EL (cell line): ENCODE data around the gene EIF4E.
"Not testable (repeated sequence)": the region's sequence is repeated elsewhere in the genome, so short reads cannot be mapped to it uniquely, and the experiment has no call there.

Source experiments
- DNase-seq: peaks from one replicate; pipeline ENCODE4 v3.0.0-alpha.2; 2016

The EIF4E gene

GRCh38 chr4:98872120-98872906, 56.6 kb downstream of the EIF4E start:
- DNase-seq: not testable (repeated sequence)

- no peak for DNase-seq
These were observed 61.3 kb downstream of the EIF4E start for GRCh38 chr4:98867648-98868047.

GRCh38 chr4:98865059-98865458, 63.9 kb downstream of the EIF4E start:
- no peak for DNase-seq

- no peak for DNase-seq
These were observed 64.4 kb downstream of the EIF4E start for GRCh38 chr4:98864560-98864959.

- no peak for DNase-seq
These were observed 66.6 kb downstream of the EIF4E start for GRCh38 chr4:98862371-98862770.

- no peak for DNase-seq
These were observed 67.6 kb downstream of the EIF4E start for GRCh38 chr4:98861100-98861884.

- peak; percentile 65 for DNase-seq
These were observed 77.1 kb downstream of the EIF4E start for GRCh38 chr4:98851806-98852205.

- DNase-seq: no peak
These were observed 78.0 kb downstream of the EIF4E start for GRCh38 chr4:98850937-98851336.

GRCh38 chr4:98848448-98848847, 80.5 kb downstream of the EIF4E start:
- DNase-seq: no peak

- DNase-seq: no peak
These were observed 83.0 kb downstream of the EIF4E start for GRCh38 chr4:98845960-98846359.

GRCh38 chr4:98842917-98843316, 86.0 kb downstream of the EIF4E start:
- DNase-seq: not testable (repeated sequence)

- DNase-seq: peak; percentile 21
These were observed 89.8 kb downstream of the EIF4E start for GRCh38 chr4:98838977-98839618.

- no peak for DNase-seq
These were observed 90.4 kb downstream of the EIF4E start for GRCh38 chr4:98838531-98838930.

- DNase-seq: no peak
These were observed 95.5 kb downstream of the EIF4E start for GRCh38 chr4:98833384-98833783.

- not testable (repeated sequence) for DNase-seq
These were observed 97.9 kb downstream of the EIF4E start for GRCh38 chr4:98831036-98831435.
